K562 (cell line): Measurements from ENCODE around the gene AKT3.

ENCODE experiments used
- ARNT ChIP-seq, 2 experiments: fragments of 450-650 bp; IDR thresholded peaks; 2 replicates each; pipeline ENCODE4 v1.6.1; 2016; ENCODE audit warnings: mild to moderate bottlenecking in 1 of 2
- FOXK2 ChIP-seq, 2 experiments: fragments of 450-650 bp; IDR thresholded peaks in 1 of 2; conservative IDR thresholded peaks in 1 of 2; 2 replicates each; pipeline ENCODE4 v1.6.1; 2016; ENCODE audit warnings: low read depth in 2 of 2, mild to moderate bottlenecking in 1 of 2
- MXI1 ChIP-seq: IDR thresholded peaks from 2 replicates; pipeline ENCODE4 v1.6.1; 2011; ENCODE audit warnings: low read depth, mild to moderate bottlenecking, improper control_type of control experiment, low read length
- TBP ChIP-seq: optimal IDR thresholded peaks from 2 replicates; pipeline ENCODE3; 2011; ENCODE audit warnings: low read depth, low read length, improper control_type of control experiment
- ZNF589 ChIP-seq: fragments of 200-800 bp; sonication (Bioruptor generic); IDR thresholded peaks from 2 replicates; pipeline ENCODE4 v1.6.1; 2016; ENCODE audit warnings: low read depth, missing genetic modification characterization, missing compliant biosample characterization
- TF ChIP-seq, protein P1 (sequence below): fragments of 450-650 bp; formaldehyde crosslinking; IDR thresholded peaks from 2 replicates; pipeline ENCODE4 v1.4.0; 2022; ENCODE audit warnings: missing genetic modification characterization
- TF ChIP-seq, protein P2 (sequence below), 3 experiments: IDR thresholded peaks in 2 of 3; conservative IDR thresholded peaks in 1 of 3; 2 replicates each; pipeline ENCODE4 v1.5.1; 2011 to 2012; ENCODE audit warnings: low read length in 3 of 3, mild to moderate bottlenecking in 3 of 3, control low read depth in 2 of 3, improper control_type of control experiment in 1 of 3, inconsistent platforms in 1 of 3, low read depth in 1 of 3, mixed read lengths in 1 of 3, moderate library complexity in 1 of 3; ENCODE audit not compliant: insufficient read depth in 2 of 3
- TF ChIP-seq, protein P3 (sequence below), 2 experiments: IDR thresholded peaks; 2 replicates each; pipeline ENCODE4 v1.6.1; 2012; ENCODE audit warnings: improper control_type of control experiment in 2 of 2, low read depth in 2 of 2, low read length in 2 of 2, borderline replicate concordance in 1 of 2

DNA sequence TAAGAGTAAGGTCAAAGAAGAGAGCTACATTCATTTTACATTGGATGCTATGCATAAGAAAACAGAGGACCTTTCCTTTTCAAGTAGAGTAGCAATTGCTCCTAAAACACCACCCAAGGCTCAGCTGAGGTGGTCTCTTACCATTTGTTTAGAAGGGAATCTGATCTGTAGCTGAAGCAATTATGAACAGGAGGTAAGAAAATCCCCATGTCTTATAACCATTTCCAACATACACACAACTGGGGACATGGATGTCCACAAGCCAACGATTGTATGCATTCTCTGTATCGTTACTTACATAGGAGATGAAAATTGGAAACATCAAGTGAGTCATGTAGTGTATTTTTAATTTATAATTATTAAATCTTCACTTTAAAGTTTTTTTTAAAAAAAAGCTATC is 132.0 kb downstream of the AKT3 start:
- TF ChIP-seq, protein P1, sequence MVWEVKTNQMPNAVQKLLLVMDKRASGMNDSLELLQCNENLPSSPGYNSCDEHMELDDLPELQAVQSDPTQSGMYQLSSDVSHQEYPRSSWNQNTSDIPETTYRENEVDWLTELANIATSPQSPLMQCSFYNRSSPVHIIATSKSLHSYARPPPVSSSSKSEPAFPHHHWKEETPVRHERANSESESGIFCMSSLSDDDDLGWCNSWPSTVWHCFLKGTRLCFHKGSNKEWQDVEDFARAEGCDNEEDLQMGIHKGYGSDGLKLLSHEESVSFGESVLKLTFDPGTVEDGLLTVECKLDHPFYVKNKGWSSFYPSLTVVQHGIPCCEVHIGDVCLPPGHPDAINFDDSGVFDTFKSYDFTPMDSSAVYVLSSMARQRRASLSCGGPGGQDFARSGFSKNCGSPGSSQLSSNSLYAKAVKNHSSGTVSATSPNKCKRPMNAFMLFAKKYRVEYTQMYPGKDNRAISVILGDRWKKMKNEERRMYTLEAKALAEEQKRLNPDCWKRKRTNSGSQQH (CRISPR knock-in tag), result no peak
- TF ChIP-seq MXI1, result no peak
- TF ChIP-seq, protein P2, sequence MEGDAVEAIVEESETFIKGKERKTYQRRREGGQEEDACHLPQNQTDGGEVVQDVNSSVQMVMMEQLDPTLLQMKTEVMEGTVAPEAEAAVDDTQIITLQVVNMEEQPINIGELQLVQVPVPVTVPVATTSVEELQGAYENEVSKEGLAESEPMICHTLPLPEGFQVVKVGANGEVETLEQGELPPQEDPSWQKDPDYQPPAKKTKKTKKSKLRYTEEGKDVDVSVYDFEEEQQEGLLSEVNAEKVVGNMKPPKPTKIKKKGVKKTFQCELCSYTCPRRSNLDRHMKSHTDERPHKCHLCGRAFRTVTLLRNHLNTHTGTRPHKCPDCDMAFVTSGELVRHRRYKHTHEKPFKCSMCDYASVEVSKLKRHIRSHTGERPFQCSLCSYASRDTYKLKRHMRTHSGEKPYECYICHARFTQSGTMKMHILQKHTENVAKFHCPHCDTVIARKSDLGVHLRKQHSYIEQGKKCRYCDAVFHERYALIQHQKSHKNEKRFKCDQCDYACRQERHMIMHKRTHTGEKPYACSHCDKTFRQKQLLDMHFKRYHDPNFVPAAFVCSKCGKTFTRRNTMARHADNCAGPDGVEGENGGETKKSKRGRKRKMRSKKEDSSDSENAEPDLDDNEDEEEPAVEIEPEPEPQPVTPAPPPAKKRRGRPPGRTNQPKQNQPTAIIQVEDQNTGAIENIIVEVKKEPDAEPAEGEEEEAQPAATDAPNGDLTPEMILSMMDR (IDR thresholded peaks at IDR 0.05 in 2 of 3, conservative IDR thresholded peaks at IDR 0.05 in 1 of 3; ENCODE audit: insufficient read depth in 2 of 3, low read depth in 1 of 3, low read length in 3 of 3), result no peak
- no peak for TF ChIP-seq ZNF589 (CRISPR knock-in tag)
- TF ChIP-seq, protein P3, sequence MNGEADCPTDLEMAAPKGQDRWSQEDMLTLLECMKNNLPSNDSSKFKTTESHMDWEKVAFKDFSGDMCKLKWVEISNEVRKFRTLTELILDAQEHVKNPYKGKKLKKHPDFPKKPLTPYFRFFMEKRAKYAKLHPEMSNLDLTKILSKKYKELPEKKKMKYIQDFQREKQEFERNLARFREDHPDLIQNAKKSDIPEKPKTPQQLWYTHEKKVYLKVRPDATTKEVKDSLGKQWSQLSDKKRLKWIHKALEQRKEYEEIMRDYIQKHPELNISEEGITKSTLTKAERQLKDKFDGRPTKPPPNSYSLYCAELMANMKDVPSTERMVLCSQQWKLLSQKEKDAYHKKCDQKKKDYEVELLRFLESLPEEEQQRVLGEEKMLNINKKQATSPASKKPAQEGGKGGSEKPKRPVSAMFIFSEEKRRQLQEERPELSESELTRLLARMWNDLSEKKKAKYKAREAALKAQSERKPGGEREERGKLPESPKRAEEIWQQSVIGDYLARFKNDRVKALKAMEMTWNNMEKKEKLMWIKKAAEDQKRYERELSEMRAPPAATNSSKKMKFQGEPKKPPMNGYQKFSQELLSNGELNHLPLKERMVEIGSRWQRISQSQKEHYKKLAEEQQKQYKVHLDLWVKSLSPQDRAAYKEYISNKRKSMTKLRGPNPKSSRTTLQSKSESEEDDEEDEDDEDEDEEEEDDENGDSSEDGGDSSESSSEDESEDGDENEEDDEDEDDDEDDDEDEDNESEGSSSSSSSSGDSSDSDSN (IDR thresholded peaks at IDR 0.05; ENCODE audit: borderline replicate concordance in 1 of 2, low read depth in 2 of 2, low read length in 2 of 2), result no peak
- no peak for TF ChIP-seq ARNT (IDR thresholded peaks at IDR 0.05)
- no peak for TF ChIP-seq FOXK2 (conservative IDR thresholded peaks at IDR 0.05 in 1 of 2, IDR thresholded peaks at IDR 0.05 in 1 of 2; ENCODE audit: low read depth in 2 of 2)
- no peak for TF ChIP-seq TBP
